Measurements from ENCODE around the gene PHF21A.

Gene PHF21A

DNA sequence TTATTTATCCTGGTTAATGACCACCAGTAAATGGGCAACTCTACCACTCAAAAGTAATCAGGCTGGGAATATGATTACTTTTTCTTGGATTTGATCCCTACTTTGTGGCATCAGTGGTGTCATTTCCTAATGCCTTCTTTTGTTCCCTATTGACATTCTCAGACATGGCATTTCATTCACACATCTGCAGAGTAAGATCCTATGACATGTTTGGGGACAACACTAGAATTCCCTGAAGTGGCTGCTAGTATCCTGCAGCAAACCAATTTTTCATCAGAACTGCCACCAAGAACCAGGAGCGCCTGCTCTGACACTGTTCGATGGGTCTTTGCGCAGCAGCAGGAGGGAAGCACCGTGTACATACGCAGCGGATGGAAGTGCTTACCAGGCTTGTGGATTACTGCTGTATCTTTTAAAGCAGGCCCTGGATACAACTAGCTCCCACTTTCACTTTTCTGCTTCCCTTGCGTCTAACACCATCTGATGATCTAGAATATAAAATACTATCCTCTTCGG is 101.1 kb downstream of the PHF21A start:
- TF ChIP-seq, protein P1, sequence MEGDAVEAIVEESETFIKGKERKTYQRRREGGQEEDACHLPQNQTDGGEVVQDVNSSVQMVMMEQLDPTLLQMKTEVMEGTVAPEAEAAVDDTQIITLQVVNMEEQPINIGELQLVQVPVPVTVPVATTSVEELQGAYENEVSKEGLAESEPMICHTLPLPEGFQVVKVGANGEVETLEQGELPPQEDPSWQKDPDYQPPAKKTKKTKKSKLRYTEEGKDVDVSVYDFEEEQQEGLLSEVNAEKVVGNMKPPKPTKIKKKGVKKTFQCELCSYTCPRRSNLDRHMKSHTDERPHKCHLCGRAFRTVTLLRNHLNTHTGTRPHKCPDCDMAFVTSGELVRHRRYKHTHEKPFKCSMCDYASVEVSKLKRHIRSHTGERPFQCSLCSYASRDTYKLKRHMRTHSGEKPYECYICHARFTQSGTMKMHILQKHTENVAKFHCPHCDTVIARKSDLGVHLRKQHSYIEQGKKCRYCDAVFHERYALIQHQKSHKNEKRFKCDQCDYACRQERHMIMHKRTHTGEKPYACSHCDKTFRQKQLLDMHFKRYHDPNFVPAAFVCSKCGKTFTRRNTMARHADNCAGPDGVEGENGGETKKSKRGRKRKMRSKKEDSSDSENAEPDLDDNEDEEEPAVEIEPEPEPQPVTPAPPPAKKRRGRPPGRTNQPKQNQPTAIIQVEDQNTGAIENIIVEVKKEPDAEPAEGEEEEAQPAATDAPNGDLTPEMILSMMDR (IDR thresholded peaks at IDR 0.05), result no peak

DNA sequence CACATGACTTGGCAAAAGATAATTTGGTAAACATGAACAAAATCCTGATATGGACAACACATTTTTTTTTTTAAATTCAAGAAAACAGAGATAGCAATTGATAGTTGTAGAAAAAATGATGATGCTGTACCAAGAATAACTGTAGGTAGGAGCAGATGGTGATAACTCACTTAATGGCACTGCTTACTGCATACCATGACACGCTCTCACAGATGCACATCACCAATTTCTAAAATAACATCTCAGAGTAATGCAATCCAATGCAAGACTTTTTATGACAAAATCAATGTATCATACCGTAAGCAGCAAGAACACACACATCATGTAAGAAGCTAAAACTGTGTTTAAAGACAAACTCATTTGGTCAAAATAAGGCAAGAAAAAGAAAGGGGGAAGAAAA is 102.6 kb downstream of the PHF21A start:
- TF ChIP-seq, protein P1 (IDR thresholded peaks at IDR 0.05), result no peak

DNA sequence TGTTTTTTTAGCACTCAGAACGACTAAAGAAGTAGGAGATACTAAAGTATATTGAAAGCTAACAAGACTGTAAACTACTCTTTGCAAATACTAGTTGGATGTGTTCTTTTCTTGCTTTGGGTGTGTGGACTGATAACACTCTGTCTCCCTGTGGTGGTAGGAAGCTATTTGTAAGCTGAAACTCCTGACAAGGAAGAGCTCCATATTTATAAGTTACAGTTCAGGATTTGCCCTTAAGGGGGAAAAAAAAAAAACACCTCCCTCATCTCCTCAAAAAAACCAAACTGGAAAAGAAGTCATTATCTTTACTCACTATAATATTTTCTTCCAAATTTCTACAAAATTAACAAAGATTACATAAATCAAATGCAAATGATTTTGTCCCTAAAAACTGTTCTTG is 103.9 kb downstream of the PHF21A start:
- TF ChIP-seq, protein P1 (IDR thresholded peaks at IDR 0.05), result no peak

DNA sequence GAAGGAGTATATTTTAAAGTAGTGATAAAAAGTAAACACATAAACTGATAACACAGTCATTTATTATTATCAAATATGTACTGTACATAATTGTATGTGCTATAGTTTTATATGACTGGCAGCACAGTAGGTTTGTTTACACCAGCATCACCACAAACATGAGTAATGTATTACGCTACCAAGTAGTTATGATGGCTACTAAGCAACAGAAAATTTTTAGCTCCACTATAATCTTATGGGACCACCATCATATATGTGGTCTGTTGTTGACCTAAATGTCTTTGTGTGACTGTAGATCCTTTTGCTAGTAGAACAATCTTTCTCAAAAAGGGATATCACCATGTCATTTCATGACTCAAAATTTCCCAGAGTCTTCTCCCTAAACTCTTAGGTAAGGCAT is 105.3 kb downstream of the PHF21A start:
- TF ChIP-seq, protein P1 (IDR thresholded peaks at IDR 0.05), result no peak

DNA sequence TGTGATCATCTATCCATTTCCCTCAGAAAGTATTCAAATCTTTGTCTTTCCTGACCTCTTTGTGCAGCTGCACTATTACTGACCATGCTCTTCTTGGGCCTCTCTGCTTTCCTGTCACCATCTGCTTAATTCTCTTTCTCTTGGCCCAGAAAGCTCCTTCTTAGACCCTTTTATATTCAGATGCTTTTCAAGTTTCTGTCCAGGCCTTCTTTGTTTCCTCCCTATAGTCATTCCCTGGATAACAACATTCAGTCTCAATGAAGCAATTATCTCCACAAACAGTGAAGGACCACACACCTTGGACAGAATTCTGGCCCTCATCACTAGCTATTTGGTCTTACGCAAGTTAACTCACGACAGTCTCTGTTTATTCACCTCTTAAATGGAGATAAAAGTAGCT is 109.1 kb downstream of the PHF21A start:
- TF ChIP-seq, protein P1 (IDR thresholded peaks at IDR 0.05), result no peak

DNA sequence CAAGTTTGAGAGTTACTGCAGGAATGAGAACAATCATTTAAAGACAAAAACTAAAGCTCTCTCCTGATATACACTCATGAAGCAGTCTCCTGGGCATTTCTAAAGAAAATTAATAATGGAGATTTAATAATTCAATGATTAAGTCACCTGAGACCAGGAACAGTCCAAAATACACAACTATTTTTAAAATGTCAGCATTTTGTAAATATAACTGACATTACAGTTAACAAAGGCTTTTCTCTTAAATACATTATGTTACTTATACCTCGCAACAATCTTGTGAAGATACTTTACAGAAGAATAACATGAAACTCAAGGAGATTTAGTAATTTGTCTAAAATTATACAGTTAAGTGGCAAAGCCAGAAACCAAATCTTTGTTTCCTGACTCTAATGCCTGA is 111.2 kb downstream of the PHF21A start:
- TF ChIP-seq, protein P1 (IDR thresholded peaks at IDR 0.05), result no peak

DNA sequence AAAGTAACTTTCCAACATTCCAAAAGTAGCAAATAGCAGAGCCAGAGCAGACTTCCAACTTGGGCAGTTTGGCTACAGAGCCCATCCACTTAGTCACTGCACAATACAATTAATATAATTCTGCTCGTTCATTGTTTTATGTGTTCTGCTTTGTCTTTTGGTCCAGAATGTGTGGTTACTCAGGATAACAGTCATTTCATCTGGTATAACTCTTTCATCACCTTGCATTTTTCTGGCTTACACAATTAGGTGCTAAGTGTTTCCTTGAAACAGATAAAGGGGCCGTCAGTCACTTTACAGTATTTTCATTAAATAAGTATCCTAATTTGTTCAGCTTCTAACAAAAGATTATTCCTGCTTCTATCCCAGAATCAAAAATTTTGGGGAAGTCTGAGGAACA is 111.6 kb downstream of the PHF21A start:
- TF ChIP-seq, protein P1 (IDR thresholded peaks at IDR 0.05), result no peak

DNA sequence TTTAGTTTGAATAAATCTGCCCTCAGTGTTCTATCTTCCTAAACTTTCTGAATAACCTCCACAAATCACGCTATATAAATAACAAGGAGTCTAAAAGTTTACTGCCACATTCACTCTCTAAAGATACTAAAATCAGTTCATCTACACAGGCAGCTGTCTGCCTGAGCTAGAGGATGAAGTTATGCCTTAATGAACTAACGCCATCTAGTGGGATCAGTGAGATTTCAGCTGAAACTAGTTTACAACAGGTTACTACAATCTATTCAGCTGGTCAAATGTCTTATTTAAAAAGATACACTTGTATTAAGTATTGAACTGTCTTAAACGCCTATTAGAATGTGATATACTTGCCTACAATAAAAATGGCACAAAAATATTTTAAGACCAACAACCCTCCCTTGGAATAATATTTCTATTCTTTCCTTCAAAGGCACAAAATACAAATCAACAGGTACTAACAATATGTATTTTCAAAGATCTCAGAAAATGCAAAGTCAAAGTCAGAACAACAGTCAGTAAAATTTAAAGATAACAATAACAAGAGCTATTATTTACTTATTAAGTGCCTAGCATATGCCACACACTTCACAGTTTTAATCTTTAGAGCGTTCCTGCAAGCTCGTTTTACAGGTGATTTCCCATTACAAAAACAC is 114.7 kb downstream of the PHF21A start:
- TF ChIP-seq, protein P1 (IDR thresholded peaks at IDR 0.05), result peak; percentile 82

Measured in LNCAP (cell line).